Mesendoderm (in vitro differentiated cells): ENCODE results near the gene RUNX3.

ENCODE experiments used
- DNase-seq: peaks from one replicate; pipeline ENCODE4 v3.0.0; 2013
- H2AK5ac ChIP-seq: 2 replicates; pipeline ENCODE4 v1.6.1; 2013; ENCODE audit warnings: low read length, inconsistent platforms
- H2BK120ac ChIP-seq: 2 replicates; pipeline ENCODE4 v1.6.1; 2013; ENCODE audit warnings: low read depth, mild to moderate bottlenecking, low read length, moderate library complexity, mixed read lengths
- H2BK15ac ChIP-seq: replicated peaks from 2 replicates; pipeline ENCODE4 v1.6.1; 2013; ENCODE audit warnings: low read depth, mild to moderate bottlenecking, moderate library complexity
- H2BK5ac ChIP-seq: 2 replicates; pipeline ENCODE4 v1.6.1; 2013; ENCODE audit warnings: low read length, inconsistent platforms
- H3K18ac ChIP-seq: 2 replicates; pipeline ENCODE4 v1.6.1; 2013; ENCODE audit warnings: mild to moderate bottlenecking, low read length, mixed read lengths
- H3K23ac ChIP-seq: one replicate; pipeline ENCODE4 v1.6.1; 2013; ENCODE audit warnings: low read length
- H3K27ac ChIP-seq: 2 replicates; pipeline ENCODE4 v1.5.1; 2013; ENCODE audit warnings: low read depth, mild to moderate bottlenecking, inconsistent platforms, low read length, moderate library complexity
- H3K27me3 ChIP-seq: 2 replicates; pipeline ENCODE4 v1.6.1; 2013; ENCODE audit warnings: low read length, control low read depth, mild to moderate bottlenecking, inconsistent platforms; ENCODE audit not compliant: insufficient read depth, poor library complexity
- H3K36me3 ChIP-seq: 2 replicates; pipeline ENCODE4 v1.6.1; 2013; ENCODE audit warnings: low read length, inconsistent platforms; ENCODE audit not compliant: control insufficient read depth, insufficient read depth
- H3K4ac ChIP-seq: one replicate; pipeline ENCODE4 v1.6.1; 2013; ENCODE audit warnings: low read depth, mild to moderate bottlenecking, low read length, moderate library complexity
- H3K4me1 ChIP-seq: 2 replicates; pipeline ENCODE4 v1.6.1; 2013; ENCODE audit warnings: low read depth, low read length, inconsistent platforms; ENCODE audit not compliant: control insufficient read depth
- H3K4me2 ChIP-seq: 2 replicates; pipeline ENCODE4 v1.6.1; 2013; ENCODE audit warnings: low read length
- H3K4me3 ChIP-seq: 2 replicates; pipeline ENCODE4 v1.5.1; 2013; ENCODE audit warnings: mild to moderate bottlenecking, low read length
- H3K56ac ChIP-seq: one replicate; pipeline ENCODE4 v1.6.1; 2013; ENCODE audit warnings: low read length
- H3K79me1 ChIP-seq: 2 replicates; pipeline ENCODE4 v1.6.1; 2013; ENCODE audit warnings: low read length, inconsistent platforms
- H3K79me2 ChIP-seq: 2 replicates; pipeline ENCODE4 v1.6.1; 2013; ENCODE audit warnings: mild to moderate bottlenecking, low read length; ENCODE audit not compliant: control insufficient read depth, insufficient read depth
- H3K9ac ChIP-seq: 2 replicates; pipeline ENCODE4 v1.6.1; 2013; ENCODE audit warnings: low read length, inconsistent platforms
- H4K5ac ChIP-seq: one replicate; pipeline ENCODE4 v1.6.1; 2013; ENCODE audit warnings: low read length
- H4K8ac ChIP-seq: one replicate; pipeline ENCODE4 v1.6.1; 2013; ENCODE audit warnings: low read depth, mild to moderate bottlenecking, control low read depth, low read length, moderate library complexity
- WGBS: extraction: QIAGEN DNeasy Blood & Tissue Kit; methylation state at CpG from one replicate; pipeline ENCODE4 v1.1.7; 2013; ENCODE audit warnings: low lambda C conversion rate, missing lambda C conversion rate; ENCODE audit not compliant: insufficient coverage; ENCODE audit errors: extremely low coverage; 5-methylcytosine and 5-hydroxymethylcytosine counted together

The RUNX3 gene

GRCh38 chr1:24903011-24903461 lies 27.0 kb downstream of the RUNX3 start:
- no peaks in the 10 kb centered on the region for H3K4me1 ChIP-seq
- H3K36me3 ChIP-seq = no peaks in the 10 kb centered on the region
- H3K79me2 ChIP-seq = no peaks in the 10 kb centered on the region
- H3K18ac ChIP-seq = no peak overlapping the region
- DNase-seq = no peak
- no peak overlapping the region for H3K9ac ChIP-seq
- no peak overlapping the region for H2BK5ac ChIP-seq
- H4K8ac ChIP-seq = no peak overlapping the region
- no peak overlapping the region for H2BK120ac ChIP-seq
- H3K56ac ChIP-seq = no peak overlapping the region
- H4K5ac ChIP-seq = no peak overlapping the region
- H3K4ac ChIP-seq = no peak overlapping the region
- H3K27ac ChIP-seq = no peak overlapping the region
- WGBS = no CpG with 5 or more reads among the region's 10 CpGs
- no peak overlapping the region for H3K23ac ChIP-seq
- H2AK5ac ChIP-seq = no peak overlapping the region
- H2BK15ac ChIP-seq = no peak overlapping the region
- H3K4me2 ChIP-seq = no peak overlapping the region
- no peaks in the 10 kb centered on the region for H3K79me1 ChIP-seq
- H3K4me3 ChIP-seq = no peak overlapping the region
- no peaks in the 10 kb centered on the region for H3K27me3 ChIP-seq

GRCh38 chr1:24902471-24902891 lies 27.6 kb downstream of the RUNX3 start:
- H3K79me2 ChIP-seq = no peaks in the 10 kb centered on the region
- no peaks in the 10 kb centered on the region for H3K27me3 ChIP-seq
- H3K79me1 ChIP-seq = no peaks in the 10 kb centered on the region
- no peak overlapping the region for H3K9ac ChIP-seq
- no peak for DNase-seq
- no peak overlapping the region for H3K18ac ChIP-seq
- H3K23ac ChIP-seq = no peak overlapping the region
- no peak overlapping the region for H3K4ac ChIP-seq
- H3K56ac ChIP-seq = no peak overlapping the region
- H4K5ac ChIP-seq = no peak overlapping the region
- no peaks in the 10 kb centered on the region for H3K36me3 ChIP-seq
- no peak overlapping the region for H2AK5ac ChIP-seq
- no peak overlapping the region for H3K4me3 ChIP-seq
- no CpG with 5 or more reads among the region's 22 CpGs for WGBS
- H3K4me2 ChIP-seq = no peak overlapping the region
- H2BK5ac ChIP-seq = no peak overlapping the region
- H3K4me1 ChIP-seq = no peaks in the 10 kb centered on the region
- no peak overlapping the region for H3K27ac ChIP-seq
- no peak overlapping the region for H4K8ac ChIP-seq
- no peak overlapping the region for H2BK15ac ChIP-seq
- no peak overlapping the region for H2BK120ac ChIP-seq

- Histone ChIP-seq H3K18ac (no peak overlapping the region), H2BK5ac (no peak overlapping the region), H2BK15ac (no peak overlapping the region), H3K4ac (no peak overlapping the region), H3K9ac (no peak overlapping the region), H4K5ac (no peak overlapping the region), H3K27me3 (no peaks in the 10 kb centered on the region), H3K27ac (no peak overlapping the region), H3K4me2 (no peak overlapping the region), H3K79me2 (no peaks in the 10 kb centered on the region), H2BK120ac (no peak overlapping the region), H3K4me1 (no peaks in the 10 kb centered on the region), H3K56ac (no peak overlapping the region), H3K23ac (no peak overlapping the region), H2AK5ac (no peak overlapping the region), H3K4me3 (no peak overlapping the region), H3K36me3 (no peaks in the 10 kb centered on the region), H4K8ac (no peak overlapping the region), H3K79me1 (no peaks in the 10 kb centered on the region)
- DNase-seq = no peak
- WGBS = no CpG with 5 or more reads among the region's 38 CpGs
Observed at GRCh38 chr1:24901791-24902470, 28.1 kb downstream of the RUNX3 start.

GRCh38 chr1:24900985-24901781 lies 28.9 kb downstream of the RUNX3 start:
- H3K36me3 ChIP-seq = no peaks in the 10 kb centered on the region
- DNase-seq = no peak
- no peak overlapping the region for H3K23ac ChIP-seq
- no peaks in the 10 kb centered on the region for H3K79me2 ChIP-seq
- no peak overlapping the region for H3K4me3 ChIP-seq
- H2BK15ac ChIP-seq = no peak overlapping the region
- H3K4ac ChIP-seq = no peak overlapping the region
- H4K8ac ChIP-seq = no peak overlapping the region
- H3K18ac ChIP-seq = no peak overlapping the region
- no peak overlapping the region for H3K27ac ChIP-seq
- no peak overlapping the region for H2AK5ac ChIP-seq
- H3K4me2 ChIP-seq = no peak overlapping the region
- H3K27me3 ChIP-seq = no peaks in the 10 kb centered on the region
- no peak overlapping the region for H2BK120ac ChIP-seq
- H3K4me1 ChIP-seq = no peaks in the 10 kb centered on the region
- no CpG with 5 or more reads among the region's 12 CpGs for WGBS
- no peak overlapping the region for H3K9ac ChIP-seq
- no peak overlapping the region for H4K5ac ChIP-seq
- H3K79me1 ChIP-seq = no peaks in the 10 kb centered on the region
- H2BK5ac ChIP-seq = no peak overlapping the region
- no peak overlapping the region for H3K56ac ChIP-seq

GRCh38 chr1:24900486-24900849 lies 29.6 kb downstream of the RUNX3 start:
- Histone ChIP-seq H3K4me3 (no peak overlapping the region), H3K4me1 (no peaks in the 10 kb centered on the region), H2AK5ac (no peak overlapping the region), H3K56ac (no peak overlapping the region), H3K36me3 (no peaks in the 10 kb centered on the region), H3K9ac (no peak overlapping the region), H2BK120ac (no peak overlapping the region), H2BK15ac (no peak overlapping the region), H3K79me2 (no peaks in the 10 kb centered on the region), H3K27ac (no peak overlapping the region), H4K8ac (no peak overlapping the region), H3K4me2 (no peak overlapping the region), H3K4ac (no peak overlapping the region), H3K23ac (no peak overlapping the region), H2BK5ac (no peak overlapping the region), H3K79me1 (no peaks in the 10 kb centered on the region), H4K5ac (no peak overlapping the region), H3K18ac (no peak overlapping the region), H3K27me3 (no peaks in the 10 kb centered on the region)
- DNase-seq = no peak
- WGBS = no CpG with 5 or more reads among the region's 9 CpGs
